K562 (cell line): ENCODE data around the gene FAM110D. TPM values are rescaled to one million over a fixed set of nuclear protein-coding genes. Genes with fewer than 3 reads are reported as not detected.

ENCODE experiments used
- ATAC-seq: fragments of 200-7000 bp; cut with Tn5 transposase; 3 replicates; pipeline ENCODE4 v1.9.1; 2020; ENCODE audit warnings: moderate library complexity
- BruUV-seq: library from RNA; stranded (reverse); fragments of 400-500 nt; replicated peaks from 2 replicates; lab custom pipeline; 2021; lab: Mats Ljungman, UMichigan
- CTCF ChIA-PET: fragments of 300-600 bp; formaldehyde crosslinking; extraction: SDS; loops from one replicate; lab custom pipeline; 2021; ENCODE audit warnings: low intra/inter-chr PET ratio; lab: Yijun Ruan, JAX
- POLR2A ChIA-PET: fragments of 300-600, 350-650 bp; sonication (Branson Sonifier 250); formaldehyde crosslinking; extraction: SDS; loops from one replicate; lab custom pipeline; 2021; ENCODE audit warnings: antibody characterized with exemption, inconsistent platforms; lab: Yijun Ruan, JAX
- DNase-seq, 4 experiments: peaks; one replicate each; pipeline versions ENCODE4 v3.0.0 to v3.0.0-alpha.2; 2011 to 2018; ENCODE audit warnings: low spot score in 3 of 4, mixed read lengths in 3 of 4; ENCODE audit errors: extremely low read depth in 1 of 4
- FAIRE-seq: peaks from 2 replicates; lab custom pipeline; 2011; peaks lifted over from hg19 to GRCh38; lab: Jason Lieb, UNC
- H2AFZ ChIP-seq: 2 replicates; pipeline ENCODE4 v1.6.0; 2011; ENCODE audit warnings: low read depth, low read length, control low read depth, inconsistent platforms
- H3K27ac ChIP-seq: fragments of 200-600 bp; 3 replicates; pipeline ENCODE4 v1.8.0; 2011; ENCODE audit warnings: low read depth, mild to moderate bottlenecking, control low read depth, inconsistent platforms, low read length, moderate library complexity, mixed read lengths; ENCODE audit errors: extremely low read depth
- H3K27me3 ChIP-seq, 2 experiments: fragments of 300-600 bp in 1 of 2; 2 replicates in 1 of 2; 3 replicates in 1 of 2; pipeline versions ENCODE4 v1.6.0 to v1.8.0; 2011; ENCODE audit warnings: inconsistent platforms in 2 of 2, low read length in 2 of 2, mild to moderate bottlenecking in 1 of 2, mixed read lengths in 1 of 2, moderate library complexity in 1 of 2; ENCODE audit not compliant: control insufficient read depth in 2 of 2, insufficient read depth in 2 of 2
- H3K36me3 ChIP-seq: fragments of 300-600 bp; 3 replicates; pipeline ENCODE4 v1.8.0; 2011; ENCODE audit warnings: mild to moderate bottlenecking, low read length, inconsistent platforms; ENCODE audit not compliant: control insufficient read depth, insufficient read depth
- H3K4me1 ChIP-seq, 2 experiments: fragments of 200-600 bp in 1 of 2; replicated peaks in 1 of 2; 2 replicates in 1 of 2; 3 replicates in 1 of 2; pipeline versions ENCODE4 v1.5.1 to v1.8.0; 2011; ENCODE audit warnings: inconsistent platforms in 2 of 2, low read length in 2 of 2, mild to moderate bottlenecking in 1 of 2, mixed read lengths in 1 of 2, moderate library complexity in 1 of 2; ENCODE audit not compliant: control insufficient read depth in 2 of 2, insufficient read depth in 2 of 2
- H3K4me2 ChIP-seq: 2 replicates; pipeline ENCODE4 v1.6.1; 2011; ENCODE audit warnings: low read length, control low read depth, inconsistent platforms, mixed read lengths; ENCODE audit not compliant: insufficient read depth
- H3K4me3 ChIP-seq: fragments of 200-600 bp; sonication (generic), shearing (Covaris generic); 2 replicates; pipeline ENCODE4 v1.5.1; 2016; ENCODE audit warnings: control low read depth, inconsistent platforms
- H3K79me2 ChIP-seq: fragments of 200-600 bp; 3 replicates; pipeline ENCODE4 v1.8.0; 2011; ENCODE audit warnings: low read length, inconsistent platforms; ENCODE audit not compliant: control insufficient read depth, insufficient read depth
- H3K9ac ChIP-seq, 2 experiments: 2 replicates each; pipeline versions ENCODE4 v1.6.0 to v1.6.1; 2011; ENCODE audit warnings: low read depth in 2 of 2, low read length in 2 of 2, control low read depth in 1 of 2, inconsistent platforms in 1 of 2, mild to moderate bottlenecking in 1 of 2, mixed read lengths in 1 of 2; ENCODE audit not compliant: insufficient read depth in 1 of 2
- H3K9me1 ChIP-seq: one replicate; pipeline ENCODE4 v1.6.0; 2011; ENCODE audit warnings: inconsistent platforms, mild to moderate bottlenecking, low read length, moderate library complexity; ENCODE audit not compliant: control insufficient read depth, insufficient read depth
- H3K9me3 ChIP-seq: replicated peaks from 2 replicates; pipeline ENCODE4 v1.5.1; 2011; ENCODE audit warnings: low read depth, low read length, inconsistent platforms; ENCODE audit not compliant: control insufficient read depth, insufficient read depth
- H4K20me1 ChIP-seq: replicated peaks from 2 replicates; pipeline ENCODE4 v1.6.1; 2011; ENCODE audit warnings: low read length, inconsistent platforms, mixed read lengths; ENCODE audit not compliant: control insufficient read depth, insufficient read depth
- ESRRB ChIP-seq: fragments of 250-450 bp; sonication (Bioruptor Pico); IDR thresholded peaks from 2 replicates; pipeline ENCODE4 v1.5.0; 2020; ENCODE audit warnings: mild to moderate bottlenecking, moderate library complexity, borderline replicate concordance
- RAD21 ChIP-seq, 2 experiments: fragments of 250-450 bp in 1 of 2; fragments of 450-650 bp in 1 of 2; sonication (Bioruptor Pico) in 1 of 2; formaldehyde crosslinking in 1 of 2; IDR thresholded peaks in 1 of 2; conservative IDR thresholded peaks in 1 of 2; 2 replicates each; pipeline versions ENCODE4 v1.4.0 to v1.8.0; 2020 to 2022; ENCODE audit warnings: mild to moderate bottlenecking in 2 of 2, moderate library complexity in 1 of 2
- WGBS: fragments of 100-300 bp; shearing (Covaris generic); methylation state at CpG from one replicate; pipeline ENCODE4 v1.1.6; 2016; ENCODE audit warnings: low coverage, mixed read lengths; ENCODE audit not compliant: insufficient coverage; ENCODE audit errors: missing lambda C conversion rate; 5-methylcytosine and 5-hydroxymethylcytosine counted together
- in situ Hi-C: fragments of 300-500 bp; cut with MboI; formaldehyde crosslinking; loops from 4 replicates; pipeline ENCODE4 v1.15.0; 2018; ENCODE audit warnings: inconsistent platforms, mixed read lengths
- intact Hi-C: fragments of 100-400 bp; cut with micrococcal nuclease; formaldehyde crosslinking; loops from 2 replicates; pipeline ENCODE4 v1.14.2; 2022
- polyA plus RNA-seq, 8 experiments: library from polyadenylated mRNA; depleted of rRNA in 4 of 8; stranded (reverse) in 5 of 8; unstranded in 3 of 8; fragments of >200 nt; fragmentation: Nextera tagmentation in 2 of 8; fragmentation: Illumina TruSeq in 1 of 8; extraction: Ambion mirVana in 2 of 8; extraction: Trizol in 1 of 8; gene quantifications; 2 replicates each; pipeline versions ENCODE4 v1.2.1 to v1.2.3, GENCODE V29; 2011 to 2014; ENCODE audit warnings: inconsistent platforms in 1 of 8, missing spikeins in 1 of 8
- total RNA-seq, 7 experiments: library from RNA; depleted of rRNA in 6 of 7; stranded (reverse); fragments of >200 nt in 6 of 7; fragmentation: Illumina TruSeq in 2 of 7; extraction: Trizol in 2 of 7; gene quantifications; 2 replicates each; pipeline versions ENCODE4 v1.2.1 to v1.2.3, GENCODE V29; 2011 to 2021; ENCODE audit warnings: low replicate concordance in 1 of 7
- TF ChIP-seq, protein P1 (sequence below): sonication (generic); formaldehyde crosslinking; IDR thresholded peaks from 2 replicates; pipeline ENCODE4 v1.8.1; 2023; ENCODE audit warnings: mild to moderate bottlenecking, missing genetic modification reagents
- TF ChIP-seq, protein P2 (sequence below): sonication (generic); formaldehyde crosslinking; IDR thresholded peaks from 2 replicates; pipeline ENCODE4 v1.8.0; 2022; ENCODE audit warnings: missing genetic modification reagents, mild to moderate bottlenecking, moderate library complexity, borderline replicate concordance
- TF ChIP-seq, protein P3 (sequence below), 3 experiments: IDR thresholded peaks in 2 of 3; conservative IDR thresholded peaks in 1 of 3; 2 replicates each; pipeline ENCODE4 v1.5.1; 2011 to 2012; ENCODE audit warnings: low read length in 3 of 3, mild to moderate bottlenecking in 3 of 3, control low read depth in 2 of 3, improper control_type of control experiment in 1 of 3, inconsistent platforms in 1 of 3, low read depth in 1 of 3, mixed read lengths in 1 of 3, moderate library complexity in 1 of 3; ENCODE audit not compliant: insufficient read depth in 2 of 3

Gene FAM110D
- total and polyA plus RNA-seq, 9 of the 15 experiments (the other 6 are each of a cell fraction or from before 2014, with no cell fraction given), result 0.04 to 1.1 (median 0.33) TPM

GRCh38 chr1:26203642-26204318, 44.9 kb downstream of the FAM110D start:
- no peaks in the 10 kb centered on the region for H3K36me3 ChIP-seq
- H4K20me1 ChIP-seq, result no peaks in the 10 kb centered on the region
- no peaks in the 10 kb centered on the region for H3K27me3 ChIP-seq
- ATAC-seq, result no peak
- no peaks in the 10 kb centered on the region for H3K9me3 ChIP-seq
- ChIA-PET POLR2A (interaction anchor here (0.6 to 1.3 kb wide), 6 partner anchors 10 to 74 kb away, joined by 3 to 5 read pairs (median 4); no protein-coding TSS in a partner anchor), CTCF (no interaction called here)
- no peak overlapping the region for H3K27ac ChIP-seq
- no peak overlapping the region for H3K4me2 ChIP-seq
- DNase-seq, result peak in 1 of 4 experiments; percentile 43
- no peaks in the 10 kb centered on the region for H3K9me1 ChIP-seq
- peaks cover 23 to 27% of the 10 kb centered on the region in 2 experiments for H3K4me1 ChIP-seq
- FAIRE-seq, result no peak
- 27% methylated on average over 9 of the region's 9 CpGs for WGBS
- peak overlapping the region in 1 of 2 experiments; percentile 45; a peak in 1 of 4 replicates for H3K9ac ChIP-seq
- H2AFZ ChIP-seq, result no peak overlapping the region
- no TSS peak for BruUV-seq
- no peak overlapping the region for H3K4me3 ChIP-seq
- intact Hi-C loops, result no loop called here
- in situ Hi-C loops, result no loop called here
- H3K79me2 ChIP-seq, result no peaks in the 10 kb centered on the region
- TF ChIP-seq, protein P1, sequence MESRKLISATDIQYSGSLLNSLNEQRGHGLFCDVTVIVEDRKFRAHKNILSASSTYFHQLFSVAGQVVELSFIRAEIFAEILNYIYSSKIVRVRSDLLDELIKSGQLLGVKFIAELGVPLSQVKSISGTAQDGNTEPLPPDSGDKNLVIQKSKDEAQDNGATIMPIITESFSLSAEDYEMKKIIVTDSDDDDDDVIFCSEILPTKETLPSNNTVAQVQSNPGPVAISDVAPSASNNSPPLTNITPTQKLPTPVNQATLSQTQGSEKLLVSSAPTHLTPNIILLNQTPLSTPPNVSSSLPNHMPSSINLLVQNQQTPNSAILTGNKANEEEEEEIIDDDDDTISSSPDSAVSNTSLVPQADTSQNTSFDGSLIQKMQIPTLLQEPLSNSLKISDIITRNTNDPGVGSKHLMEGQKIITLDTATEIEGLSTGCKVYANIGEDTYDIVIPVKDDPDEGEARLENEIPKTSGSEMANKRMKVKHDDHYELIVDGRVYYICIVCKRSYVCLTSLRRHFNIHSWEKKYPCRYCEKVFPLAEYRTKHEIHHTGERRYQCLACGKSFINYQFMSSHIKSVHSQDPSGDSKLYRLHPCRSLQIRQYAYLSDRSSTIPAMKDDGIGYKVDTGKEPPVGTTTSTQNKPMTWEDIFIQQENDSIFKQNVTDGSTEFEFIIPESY (CRISPR knock-in tag), result peak; percentile 50; the same call in 1 of the 2 replicates
- TF ChIP-seq ESRRB (CRISPR knock-in tag) (no peak), RAD21 (CRISPR knock-in tag; conservative IDR thresholded peaks at IDR 0.05 in 1 of 2, IDR thresholded peaks at IDR 0.05 in 1 of 2) (peak in 1 of 2 experiments; percentile 58; a peak in 2 of 4 replicates)
- TF ChIP-seq, protein P2, sequence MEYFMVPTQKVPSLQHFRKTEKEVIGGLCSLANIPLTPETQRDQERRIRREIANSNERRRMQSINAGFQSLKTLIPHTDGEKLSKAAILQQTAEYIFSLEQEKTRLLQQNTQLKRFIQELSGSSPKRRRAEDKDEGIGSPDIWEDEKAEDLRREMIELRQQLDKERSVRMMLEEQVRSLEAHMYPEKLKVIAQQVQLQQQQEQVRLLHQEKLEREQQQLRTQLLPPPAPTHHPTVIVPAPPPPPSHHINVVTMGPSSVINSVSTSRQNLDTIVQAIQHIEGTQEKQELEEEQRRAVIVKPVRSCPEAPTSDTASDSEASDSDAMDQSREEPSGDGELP (CRISPR knock-in tag), result 0 out of 2 replicates have a peak, but pooled peaks have one; percentile 19
- TF ChIP-seq, protein P3, sequence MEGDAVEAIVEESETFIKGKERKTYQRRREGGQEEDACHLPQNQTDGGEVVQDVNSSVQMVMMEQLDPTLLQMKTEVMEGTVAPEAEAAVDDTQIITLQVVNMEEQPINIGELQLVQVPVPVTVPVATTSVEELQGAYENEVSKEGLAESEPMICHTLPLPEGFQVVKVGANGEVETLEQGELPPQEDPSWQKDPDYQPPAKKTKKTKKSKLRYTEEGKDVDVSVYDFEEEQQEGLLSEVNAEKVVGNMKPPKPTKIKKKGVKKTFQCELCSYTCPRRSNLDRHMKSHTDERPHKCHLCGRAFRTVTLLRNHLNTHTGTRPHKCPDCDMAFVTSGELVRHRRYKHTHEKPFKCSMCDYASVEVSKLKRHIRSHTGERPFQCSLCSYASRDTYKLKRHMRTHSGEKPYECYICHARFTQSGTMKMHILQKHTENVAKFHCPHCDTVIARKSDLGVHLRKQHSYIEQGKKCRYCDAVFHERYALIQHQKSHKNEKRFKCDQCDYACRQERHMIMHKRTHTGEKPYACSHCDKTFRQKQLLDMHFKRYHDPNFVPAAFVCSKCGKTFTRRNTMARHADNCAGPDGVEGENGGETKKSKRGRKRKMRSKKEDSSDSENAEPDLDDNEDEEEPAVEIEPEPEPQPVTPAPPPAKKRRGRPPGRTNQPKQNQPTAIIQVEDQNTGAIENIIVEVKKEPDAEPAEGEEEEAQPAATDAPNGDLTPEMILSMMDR (IDR thresholded peaks at IDR 0.05 in 2 of 3, conservative IDR thresholded peaks at IDR 0.05 in 1 of 3; ENCODE audit: insufficient read depth in 2 of 3, low read depth in 1 of 3, low read length in 3 of 3), result peak; percentile 33 to 62 (median 58); a peak in 4 of 6 replicates
